HG02852 (cell line): ENCODE measurements around the gene FIBCD1.
A peak's percentile ranks its signal among the peaks of the same experiment; 100 is the strongest.

Experiments used
- ATAC-seq: cut with Tn5 transposase; IDR thresholded peaks from one replicate; pipeline ENCODE4 v1.9.1; 2021; ENCODE audit warnings: mild to moderate bottlenecking, moderate library complexity; ENCODE audit not compliant: unreplicated experiment

Gene FIBCD1

GRCh38 chr9:130884111-130884531 lies 54.9 kb downstream of the FIBCD1 start:
- ATAC-seq = no peak

- ATAC-seq = no peak
Measured at GRCh38 chr9:130883479-130883878, 55.6 kb downstream of the FIBCD1 start.

DNA sequence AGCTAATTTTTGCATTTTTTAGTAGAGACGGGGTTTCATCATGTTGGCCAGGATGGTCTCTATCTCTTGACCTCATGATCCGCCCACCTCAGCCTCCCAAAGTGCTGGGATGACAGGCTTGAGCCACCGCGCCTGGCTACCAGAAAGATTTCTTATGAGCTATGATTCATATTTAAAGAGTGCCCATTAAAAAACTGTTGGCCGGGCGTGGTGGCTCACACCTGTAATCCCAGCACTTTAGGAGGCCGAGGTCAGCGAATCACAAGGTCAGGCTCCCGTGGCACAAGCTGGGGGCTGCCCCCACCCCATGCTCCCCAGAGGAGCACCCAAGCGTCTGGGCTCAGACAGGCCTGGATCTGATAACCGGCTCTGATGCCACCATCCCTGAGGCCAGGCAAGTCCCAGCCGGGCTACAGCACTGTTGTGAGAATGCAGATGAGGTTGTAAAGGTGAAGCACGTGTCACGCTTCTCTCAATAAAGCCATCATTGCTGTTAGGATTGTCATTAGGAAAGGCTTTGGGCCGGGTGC lies 56.3 kb downstream of the FIBCD1 start:
- no peak for ATAC-seq

- no peak for ATAC-seq
Measured at GRCh38 chr9:130881516-130881915, 57.5 kb downstream of the FIBCD1 start.

DNA sequence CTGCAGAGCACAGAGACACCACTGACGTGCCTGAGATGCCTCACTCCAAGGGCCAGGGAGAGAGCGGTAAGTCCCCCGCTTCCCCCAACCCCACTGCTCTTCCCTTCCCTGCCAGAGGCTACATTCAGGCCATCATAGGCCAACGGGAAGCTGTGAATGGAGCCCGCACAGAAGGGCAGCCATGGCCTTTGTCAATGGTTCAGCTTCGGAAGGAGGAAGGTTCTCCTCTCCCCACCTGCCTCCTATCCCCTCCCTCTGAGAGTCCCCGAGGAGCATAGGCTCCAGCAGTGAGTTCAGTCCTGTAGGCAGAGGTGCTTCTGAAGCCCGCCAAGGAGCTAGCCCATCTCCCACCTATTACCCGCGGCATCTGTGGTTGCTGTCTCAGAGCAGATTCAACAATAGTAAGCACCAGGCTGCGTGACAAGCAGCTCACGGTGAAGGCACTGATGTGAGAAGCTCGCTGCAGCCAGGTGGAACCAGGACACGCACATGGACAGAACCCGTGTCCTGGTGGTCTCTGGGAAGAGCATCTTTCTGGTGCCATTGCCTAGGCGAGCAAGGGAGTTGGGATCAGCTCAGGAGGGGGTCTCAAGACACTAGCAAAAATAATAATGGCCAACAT lies 58.3 kb downstream of the FIBCD1 start:
- no peak for ATAC-seq

GRCh38 chr9:130879863-130880411 lies 59.1 kb downstream of the FIBCD1 start:
- no peak for ATAC-seq

- ATAC-seq = no peak
Measured at GRCh38 chr9:130878295-130878694, 60.8 kb downstream of the FIBCD1 start.

GRCh38 chr9:130877300-130877699 lies 61.7 kb downstream of the FIBCD1 start:
- ATAC-seq = no peak

DNA sequence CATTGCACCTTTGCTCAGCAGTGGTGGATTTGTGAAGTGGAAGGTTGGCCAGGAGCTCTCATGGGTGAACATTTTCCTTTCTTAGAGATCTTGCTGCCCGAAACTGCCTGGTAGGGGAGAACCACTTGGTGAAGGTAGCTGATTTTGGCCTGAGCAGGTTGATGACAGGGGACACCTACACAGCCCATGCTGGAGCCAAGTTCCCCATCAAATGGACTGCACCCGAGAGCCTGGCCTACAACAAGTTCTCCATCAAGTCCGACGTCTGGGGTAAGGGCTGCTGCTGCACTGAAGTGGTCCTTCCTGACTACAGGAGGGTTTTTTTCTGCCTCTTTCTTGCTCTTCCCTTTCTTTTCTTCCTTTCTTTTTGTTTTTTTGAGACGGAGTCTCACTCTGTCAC lies 64.3 kb downstream of the FIBCD1 start:
- ATAC-seq = no peak

DNA sequence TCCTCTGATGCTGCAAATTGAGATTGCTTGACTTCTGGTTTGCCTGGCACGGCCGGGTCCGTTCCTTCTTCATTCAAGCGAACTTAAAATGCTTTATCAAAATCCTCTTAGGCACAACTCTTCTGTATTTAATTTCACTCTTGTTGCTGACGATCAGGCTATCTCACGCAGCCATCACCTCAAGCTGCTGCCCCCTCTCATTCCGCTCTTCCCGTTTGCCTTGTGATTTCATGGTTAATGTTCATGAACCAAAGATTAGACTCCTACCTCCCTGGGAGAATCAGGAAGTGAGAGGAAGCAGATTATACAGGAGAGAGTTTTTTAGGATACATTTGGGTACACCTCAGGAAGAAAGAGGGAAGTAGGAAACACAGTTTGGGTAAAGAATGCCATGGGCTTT lies 65.1 kb downstream of the FIBCD1 start:
- ATAC-seq = no peak

- no peak for ATAC-seq
Measured at GRCh38 chr9:130872912-130873503, 66.0 kb downstream of the FIBCD1 start.

- ATAC-seq = no peak
Measured at GRCh38 chr9:130872508-130872907, 66.5 kb downstream of the FIBCD1 start.

DNA sequence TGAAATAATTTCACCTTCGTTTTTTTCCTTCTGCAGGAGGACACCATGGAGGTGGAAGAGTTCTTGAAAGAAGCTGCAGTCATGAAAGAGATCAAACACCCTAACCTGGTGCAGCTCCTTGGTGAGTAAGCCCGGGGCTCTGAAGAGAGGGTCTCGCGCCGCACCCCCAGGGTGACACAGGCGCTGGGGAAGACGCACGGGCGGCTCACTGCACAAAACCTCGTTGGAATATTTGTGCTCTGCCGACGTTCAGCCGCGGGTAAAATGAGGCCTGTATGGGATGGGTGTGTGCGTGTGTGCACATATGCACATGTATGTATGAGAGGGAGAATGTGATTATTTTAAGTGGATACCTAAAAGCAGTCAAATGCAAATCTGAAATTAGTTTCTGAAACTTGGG lies 67.0 kb downstream of the FIBCD1 start:
- ATAC-seq = no peak

- no peak for ATAC-seq
Measured at GRCh38 chr9:130871395-130872062, 67.5 kb downstream of the FIBCD1 start.

DNA sequence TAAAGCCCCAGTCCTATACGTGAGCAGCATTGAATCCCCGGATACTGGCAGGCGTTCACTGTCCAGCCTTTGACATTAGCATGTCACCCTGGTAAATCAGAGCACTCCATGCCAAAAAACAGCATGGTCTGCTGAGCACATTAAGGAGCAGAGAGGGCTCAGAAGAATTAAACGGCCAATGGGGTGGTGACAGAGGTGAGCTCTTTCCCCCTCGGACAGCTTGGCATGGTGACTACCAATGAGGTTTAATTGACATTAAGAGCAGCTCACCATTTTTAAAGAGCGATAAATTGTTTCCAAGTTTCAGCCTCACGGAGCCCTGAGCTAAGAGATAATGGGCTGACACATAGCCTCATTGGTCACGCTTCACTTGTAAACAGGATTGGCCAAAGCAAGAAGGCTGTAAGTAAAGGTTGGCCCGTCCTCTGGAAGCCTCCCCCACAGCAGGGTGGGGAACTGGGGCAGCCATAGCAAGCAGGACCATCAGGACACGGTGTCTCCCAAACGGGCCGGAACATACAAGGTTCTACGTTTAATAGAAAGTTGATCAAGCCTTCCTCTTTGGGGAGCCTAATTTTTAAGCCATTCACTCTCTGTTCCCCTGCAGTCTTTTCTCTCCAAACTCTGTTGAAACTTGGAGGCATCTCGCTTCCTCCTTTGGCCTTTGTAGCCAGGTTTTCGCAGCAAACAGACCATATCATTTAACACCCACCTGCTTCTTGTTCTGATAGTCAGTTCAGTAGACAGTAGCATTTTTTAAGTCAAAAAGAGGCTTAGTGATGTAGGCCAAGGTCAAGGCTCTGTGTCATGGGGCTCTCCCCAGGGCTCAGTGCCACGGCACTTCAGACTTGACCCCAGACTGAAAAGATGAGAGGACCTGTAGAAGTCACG lies 68.3 kb downstream of the FIBCD1 start:
- ATAC-seq = peak; percentile 84

DNA sequence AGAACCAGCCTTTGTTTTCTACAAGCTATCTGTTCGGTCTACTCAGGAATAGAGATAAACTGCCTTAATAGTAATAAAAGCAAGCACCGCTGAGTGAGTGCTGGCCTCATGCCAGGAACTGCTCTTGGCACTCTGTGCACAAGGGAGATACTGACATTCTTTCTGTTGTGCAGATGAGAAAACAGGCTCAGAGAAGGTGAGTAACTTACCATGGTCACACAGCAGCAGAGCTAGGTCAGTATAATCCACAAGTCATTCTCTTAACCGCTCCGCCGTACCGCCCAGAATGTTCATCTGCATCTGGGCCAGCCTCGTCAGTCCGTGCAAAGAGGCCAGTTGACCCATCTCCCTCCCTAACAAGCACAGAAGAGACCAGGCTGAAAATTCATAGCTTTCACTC lies 69.8 kb downstream of the FIBCD1 start:
- no peak for ATAC-seq

- ATAC-seq = no peak
Measured at GRCh38 chr9:130868230-130868629, 70.8 kb downstream of the FIBCD1 start.

DNA sequence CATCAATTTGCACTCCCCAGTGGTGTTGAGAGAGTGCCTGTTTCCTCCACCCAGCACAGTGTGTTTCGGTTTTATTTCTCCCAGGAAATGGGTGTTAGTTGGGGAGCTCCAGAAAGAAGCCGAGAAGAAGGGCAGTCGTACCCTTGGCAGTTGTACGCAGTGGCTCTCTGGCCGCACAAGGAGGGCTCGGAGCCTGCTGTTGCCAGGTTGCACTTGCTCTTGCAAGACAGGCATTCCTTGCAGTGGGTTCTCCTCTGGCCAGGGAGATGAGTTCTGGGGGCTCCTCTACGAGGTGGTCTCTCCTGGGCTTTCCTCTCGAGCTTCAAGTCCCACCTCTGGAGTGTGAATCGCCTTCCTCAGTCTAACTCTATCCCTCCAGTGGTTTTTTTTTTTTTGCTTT lies 71.5 kb downstream of the FIBCD1 start:
- ATAC-seq = no peak

- no peak for ATAC-seq
Measured at GRCh38 chr9:130866474-130866965, 72.5 kb downstream of the FIBCD1 start.

DNA sequence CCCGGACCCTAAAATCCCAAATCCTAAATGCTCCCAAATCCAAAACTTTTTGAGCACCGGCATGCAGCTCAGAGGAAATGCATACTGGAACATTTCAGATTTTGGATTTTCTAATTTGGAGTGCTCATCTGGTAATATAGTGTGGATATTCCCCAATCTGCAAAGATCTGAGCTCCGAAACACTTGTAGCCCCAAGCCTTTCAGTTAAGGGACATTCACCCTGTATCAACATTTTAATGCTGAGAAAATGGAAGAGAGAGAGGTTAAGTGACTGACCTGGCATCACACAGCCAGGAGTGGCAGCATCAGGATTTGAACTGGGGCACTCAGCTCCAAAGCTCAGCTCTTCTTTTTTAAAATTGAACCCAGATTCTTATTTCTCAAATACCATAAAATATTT lies 73.1 kb downstream of the FIBCD1 start:
- ATAC-seq = no peak

DNA sequence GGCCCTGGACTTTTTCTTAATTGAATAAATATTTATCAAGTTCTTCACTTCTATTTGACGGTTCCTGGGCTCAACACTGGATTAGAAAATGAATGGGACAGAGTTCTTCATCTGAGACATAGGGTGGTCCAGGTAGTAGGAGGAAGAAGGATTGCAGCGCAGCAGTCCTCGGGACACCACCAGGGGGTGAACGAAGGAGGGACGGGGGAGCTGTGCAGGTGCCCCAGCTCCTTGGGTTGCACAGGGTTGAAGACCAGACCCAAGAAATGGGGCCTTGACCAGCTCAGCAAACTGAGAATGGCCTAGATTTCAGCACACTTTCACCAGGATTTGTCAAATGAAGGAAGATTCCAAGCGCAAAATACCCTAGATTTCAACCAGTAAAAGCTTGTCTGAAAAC lies 74.5 kb downstream of the FIBCD1 start:
- ATAC-seq = no peak
